ENCODE results near the gene GNRHR.

The GNRHR gene

GRCh38 chr4:67697860-67698687 lies 56.1 kb downstream of the GNRHR start:
- no peak for DNase-seq

GRCh38 chr4:67696061-67696460 lies 58.1 kb downstream of the GNRHR start:
- no peak for DNase-seq

GRCh38 chr4:67694662-67695061 lies 59.5 kb downstream of the GNRHR start:
- no peak for DNase-seq

- DNase-seq = no peak
Measured at GRCh38 chr4:67691328-67691727, 62.9 kb downstream of the GNRHR start.

All from DMS153 (cell line).